NCI-H524 (cell line): ENCODE results near the gene SIPA1L3.

Experiments used
- DNase-seq, 2 experiments: peaks; one replicate each; lab custom pipeline; 2025; lab: John Stamatoyannopoulos, UW

SIPA1L3 gene

DNA sequence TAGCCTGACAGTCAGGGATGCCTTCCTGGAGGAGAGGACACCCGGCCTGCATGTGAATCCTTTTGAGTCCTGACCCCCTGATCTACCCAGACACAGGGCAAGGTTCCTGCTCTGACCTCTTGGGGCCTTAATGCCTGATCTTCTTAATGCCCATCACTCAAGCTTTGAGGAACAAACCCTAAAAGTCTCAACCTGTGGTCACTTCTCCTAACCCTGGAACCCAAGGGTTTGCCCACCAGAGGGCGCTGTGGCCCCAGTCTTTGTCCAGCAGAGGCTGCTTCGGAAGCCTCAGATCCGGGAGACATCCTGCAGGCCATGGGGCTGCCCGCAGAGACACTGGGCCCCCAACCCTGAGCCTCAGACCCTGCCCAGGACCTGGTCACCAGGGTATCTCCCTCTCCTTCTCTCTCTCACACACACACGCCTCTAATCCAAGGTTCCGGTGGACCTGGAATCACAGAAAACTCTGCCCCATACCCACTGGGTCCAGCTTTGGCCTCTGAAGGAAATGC lies 326.8 kb downstream of the SIPA1L3 start:
- peak; percentile 9 to 72 for DNase-seq

GRCh38 chr19:38234615-38235014 lies 327.6 kb downstream of the SIPA1L3 start:
- DNase-seq, result no peak

- no peak for DNase-seq
Measured at GRCh38 chr19:38239816-38240215, 332.8 kb downstream of the SIPA1L3 start.

GRCh38 chr19:38243279-38243673 lies 336.3 kb downstream of the SIPA1L3 start:
- DNase-seq, result no peak

DNA sequence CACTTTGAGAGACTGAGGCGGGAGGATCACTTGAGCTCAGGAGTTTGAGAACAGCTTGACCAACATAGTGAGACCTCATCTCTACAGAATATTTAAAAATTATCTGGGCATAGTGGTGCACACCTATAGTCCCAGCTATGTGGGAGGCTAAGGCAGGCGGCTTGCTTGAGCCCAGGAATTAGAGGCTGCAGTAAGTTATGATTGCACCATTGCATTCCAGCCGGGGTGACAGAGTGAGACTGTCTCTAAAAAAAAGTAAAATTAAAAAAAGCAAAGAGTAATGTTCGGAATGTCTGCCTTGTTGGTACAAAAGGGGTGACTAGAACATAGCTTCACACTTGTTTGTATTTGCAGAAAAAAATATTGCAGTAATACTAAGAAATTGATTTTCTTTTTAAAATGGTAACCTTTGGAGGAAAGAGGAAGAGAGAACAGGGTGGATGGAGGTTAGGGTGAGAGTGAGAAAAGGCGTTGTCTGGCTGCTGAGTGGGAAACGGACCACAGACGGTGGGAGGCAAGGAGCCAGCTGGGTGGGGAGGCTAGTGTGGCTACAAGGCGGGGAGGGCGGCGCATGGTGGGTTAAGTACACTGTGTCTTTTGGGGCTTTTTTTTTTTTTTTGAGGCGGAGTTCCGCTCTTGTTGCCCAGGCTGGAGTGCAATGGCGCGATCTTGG lies 339.0 kb downstream of the SIPA1L3 start:
- no peak for DNase-seq

- no peak for DNase-seq
Measured at GRCh38 chr19:38247126-38247525, 340.1 kb downstream of the SIPA1L3 start.

DNA sequence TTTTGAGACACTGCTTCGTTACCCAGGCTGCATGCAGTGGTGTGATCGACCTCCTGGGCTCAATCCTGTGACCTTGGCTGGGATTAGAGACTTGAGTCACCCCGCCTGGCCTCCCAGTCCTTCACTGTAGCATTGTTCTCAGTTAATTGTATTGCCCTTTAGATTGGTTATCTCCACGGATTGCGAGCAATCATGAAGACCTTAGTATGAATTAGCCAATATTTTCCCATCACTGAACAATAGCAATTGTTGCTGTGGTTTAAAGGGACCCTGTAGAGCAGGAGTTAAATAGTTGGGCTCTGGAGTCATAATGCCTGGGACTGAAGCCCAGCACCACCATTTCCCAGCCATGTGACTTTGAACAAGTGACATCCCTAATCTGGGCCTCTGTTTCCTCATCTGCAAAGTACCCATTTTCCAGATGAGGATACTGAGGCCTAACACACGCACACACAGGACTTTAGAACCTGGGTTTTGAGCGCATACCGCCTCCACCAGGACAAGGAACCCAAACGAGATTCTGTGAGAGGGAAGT lies 340.8 kb downstream of the SIPA1L3 start:
- DNase-seq, result no peak

DNA sequence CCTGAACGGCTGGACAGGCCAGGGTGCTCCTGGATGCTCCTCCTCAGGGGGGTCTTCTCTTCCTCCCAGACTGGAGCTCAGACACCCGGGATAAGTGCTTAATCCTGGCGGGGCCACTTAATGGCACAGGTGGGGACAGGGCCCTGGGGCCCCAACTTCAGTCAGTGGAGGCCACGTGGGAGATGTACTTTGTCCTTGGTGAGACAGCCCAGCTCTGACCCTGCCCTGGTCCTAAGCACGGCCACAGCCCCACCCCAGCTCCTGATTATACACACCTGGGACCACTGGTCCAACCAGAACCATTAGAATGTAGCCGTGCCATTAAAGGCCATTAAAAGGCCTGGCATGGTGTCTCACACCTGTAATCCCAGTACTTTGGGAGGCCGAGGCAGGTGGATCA lies 341.4 kb downstream of the SIPA1L3 start:
- DNase-seq, result no peak

GRCh38 chr19:38250428-38250820 lies 343.4 kb downstream of the SIPA1L3 start:
- no peak for DNase-seq

- DNase-seq, result peak; percentile 83 to 85
Measured at GRCh38 chr19:38250821-38251563, 344.0 kb downstream of the SIPA1L3 start.

GRCh38 chr19:38251564-38252051 lies 344.6 kb downstream of the SIPA1L3 start:
- peak in 1 of 2 experiments; percentile 52 for DNase-seq

GRCh38 chr19:38252385-38252784 lies 345.4 kb downstream of the SIPA1L3 start:
- no peak for DNase-seq

DNA sequence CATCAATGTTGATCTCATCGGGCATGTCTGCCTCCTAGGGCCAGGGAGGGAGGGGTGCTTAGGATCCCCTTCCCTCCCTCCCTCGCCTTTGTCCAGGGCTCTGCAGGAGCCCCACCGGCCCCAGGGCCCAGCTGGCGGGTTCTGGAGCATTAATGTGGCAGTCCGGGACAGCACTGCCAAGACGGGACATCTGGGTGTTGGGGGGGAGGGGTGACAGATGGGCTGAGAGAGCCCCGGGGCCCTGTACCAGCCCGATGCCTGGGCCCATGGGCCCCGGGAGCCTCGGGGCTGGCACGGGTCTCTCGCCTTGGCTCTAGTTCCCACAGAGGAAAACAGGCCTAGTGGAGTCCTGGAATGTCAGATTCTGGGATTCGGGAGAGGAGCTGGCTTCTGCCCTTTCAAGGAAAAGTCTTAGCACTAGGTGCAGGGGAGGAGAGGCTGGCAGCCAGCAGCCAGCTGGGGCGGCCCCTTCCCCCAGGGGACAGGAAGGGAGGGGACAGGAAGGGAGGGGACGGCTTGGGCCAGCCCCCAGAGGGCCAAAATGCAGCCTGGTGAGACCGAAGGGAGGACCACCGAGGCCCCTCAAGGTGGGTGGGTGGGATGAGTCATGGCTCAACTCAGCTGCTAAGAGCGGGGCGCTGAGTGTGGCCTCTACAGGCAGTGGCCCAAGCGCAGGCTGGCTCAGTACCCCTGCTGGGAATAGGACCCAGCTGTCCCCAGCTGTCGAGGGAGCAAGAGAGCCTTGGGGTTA lies 346.1 kb downstream of the SIPA1L3 start:
- peak; percentile 93 to 96 for DNase-seq

GRCh38 chr19:38253788-38254187 lies 346.8 kb downstream of the SIPA1L3 start:
- no peak for DNase-seq

GRCh38 chr19:38255383-38256014 lies 348.5 kb downstream of the SIPA1L3 start:
- DNase-seq, result peak; percentile 60 to 69
